ENCODE data around the gene TAP1.

TAP1 gene

DNA sequence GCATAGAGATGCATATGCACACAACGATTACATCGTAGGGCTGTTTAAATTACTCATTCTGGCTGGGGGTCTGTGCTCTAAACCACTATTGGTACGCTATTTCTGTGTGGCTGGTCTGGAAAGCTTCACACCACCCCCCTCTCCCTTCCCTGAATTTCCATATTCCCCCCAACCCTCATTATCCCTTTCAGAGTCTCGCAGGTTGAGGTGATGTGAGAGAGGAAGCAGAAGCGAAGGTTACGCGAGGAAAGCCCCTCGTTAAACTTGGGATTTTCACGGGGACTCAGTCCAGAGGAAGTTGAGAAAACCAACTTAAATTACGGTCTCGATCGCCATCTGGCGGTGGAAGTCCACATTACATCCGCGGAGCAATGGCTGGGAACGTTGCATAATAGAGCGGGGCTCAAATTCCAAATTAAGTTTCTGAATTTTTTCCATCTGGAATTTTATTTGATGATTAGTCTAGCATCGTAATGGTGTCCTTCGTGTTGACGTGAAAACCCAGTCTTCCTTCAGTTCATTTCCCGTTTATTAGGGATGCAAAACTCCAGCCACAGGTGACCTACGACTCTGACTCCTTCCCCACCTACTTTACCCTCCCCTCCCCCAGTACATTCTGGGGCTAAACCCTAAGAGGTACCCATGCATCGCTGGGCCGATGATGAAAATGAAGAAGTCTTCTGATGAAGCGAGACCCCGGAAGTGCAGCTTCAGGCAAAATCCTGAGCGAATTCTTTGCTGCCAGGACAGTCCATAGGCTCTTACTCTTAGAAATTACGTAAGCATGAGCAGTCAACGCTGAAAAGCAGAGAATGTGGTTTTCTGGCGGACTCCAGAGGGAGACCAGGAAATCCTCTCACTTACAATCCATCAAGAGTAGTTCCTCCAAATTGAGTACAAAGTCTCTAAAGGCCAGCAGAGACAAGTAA is 56.4 kb downstream of the TAP1 start:
- DNase-seq, result peak; percentile 24

Data from NK-92 treated with Interleukin-12 subunit alpha and Interleukin-12 subunit beta, amount 100 ng/mL, for 24 hours (cell line).